GM18511 (cell line): Measurements from ENCODE around the gene BABAM2.

Experiments used
- ATAC-seq: cut with Tn5 transposase; IDR thresholded peaks from one replicate; pipeline ENCODE4 v1.9.1; 2021; ENCODE audit warnings: mild to moderate bottlenecking, moderate library complexity; ENCODE audit not compliant: unreplicated experiment

BABAM2 gene

DNA sequence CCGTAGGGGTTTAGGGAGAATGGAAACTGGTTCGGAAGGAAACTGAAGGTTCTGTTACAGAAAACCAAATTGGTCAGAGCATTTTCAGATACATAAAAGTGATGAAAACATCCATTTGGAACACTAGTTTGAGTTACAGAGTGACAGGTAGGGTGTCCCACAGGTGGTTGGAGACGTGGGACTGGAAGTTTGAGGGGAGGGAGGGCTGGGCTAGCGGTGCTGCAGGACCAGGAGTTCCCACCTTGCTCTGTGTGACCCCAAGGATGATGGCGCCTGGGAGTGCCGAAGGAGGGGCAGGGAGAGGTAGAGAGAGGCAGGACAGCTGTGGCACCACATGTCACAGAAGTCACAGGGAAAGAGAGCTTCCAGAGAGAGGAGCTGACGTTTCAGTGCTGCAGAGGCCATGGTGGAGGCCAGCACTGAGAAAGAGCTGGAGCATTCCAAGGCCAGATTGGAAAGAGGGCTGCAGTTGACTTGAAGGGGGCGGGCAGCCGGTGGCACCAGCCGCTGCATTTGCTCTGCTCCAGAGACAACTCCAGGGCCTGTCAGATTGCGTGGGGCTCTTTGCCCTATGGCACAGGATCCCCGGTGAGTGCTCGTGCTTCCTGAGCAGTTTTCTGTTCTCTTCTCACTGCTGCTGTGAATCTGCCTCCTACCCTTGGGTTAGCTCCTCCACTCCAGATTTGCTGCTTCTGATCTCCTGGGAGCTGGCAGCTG, 445.9 kb downstream of the BABAM2 start:
- no peak for ATAC-seq

DNA sequence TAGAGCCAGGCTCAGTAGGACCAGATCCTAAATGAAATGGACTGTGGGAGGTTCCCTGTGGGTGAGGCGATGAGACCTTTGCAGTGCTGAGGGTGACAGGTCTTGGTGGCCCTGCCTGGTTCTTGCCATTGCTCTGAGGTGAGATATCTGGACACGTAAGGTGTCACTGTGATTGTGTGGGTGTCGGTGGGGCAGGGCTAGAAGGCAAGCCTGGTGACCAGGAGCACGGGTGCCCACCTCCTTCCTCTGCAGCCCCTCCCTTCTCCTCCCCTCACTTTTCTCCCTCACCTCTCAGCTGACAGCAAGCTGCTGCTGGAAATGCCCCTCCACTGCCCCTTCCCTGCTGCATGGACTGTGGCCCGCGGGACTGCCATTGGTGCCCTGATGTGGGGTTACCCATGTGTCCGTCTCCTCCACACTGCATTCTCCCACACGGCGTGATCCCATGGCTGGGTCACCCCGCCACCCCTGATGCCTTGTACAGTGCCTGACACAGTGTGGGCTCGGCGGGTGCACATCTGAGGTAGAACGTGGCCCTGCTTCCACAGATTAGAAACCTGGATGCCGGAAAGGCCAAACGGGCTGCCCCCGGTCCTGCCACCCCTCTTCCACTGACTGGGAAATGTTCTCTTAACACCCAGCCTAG, 446.6 kb downstream of the BABAM2 start:
- ATAC-seq = no peak

DNA sequence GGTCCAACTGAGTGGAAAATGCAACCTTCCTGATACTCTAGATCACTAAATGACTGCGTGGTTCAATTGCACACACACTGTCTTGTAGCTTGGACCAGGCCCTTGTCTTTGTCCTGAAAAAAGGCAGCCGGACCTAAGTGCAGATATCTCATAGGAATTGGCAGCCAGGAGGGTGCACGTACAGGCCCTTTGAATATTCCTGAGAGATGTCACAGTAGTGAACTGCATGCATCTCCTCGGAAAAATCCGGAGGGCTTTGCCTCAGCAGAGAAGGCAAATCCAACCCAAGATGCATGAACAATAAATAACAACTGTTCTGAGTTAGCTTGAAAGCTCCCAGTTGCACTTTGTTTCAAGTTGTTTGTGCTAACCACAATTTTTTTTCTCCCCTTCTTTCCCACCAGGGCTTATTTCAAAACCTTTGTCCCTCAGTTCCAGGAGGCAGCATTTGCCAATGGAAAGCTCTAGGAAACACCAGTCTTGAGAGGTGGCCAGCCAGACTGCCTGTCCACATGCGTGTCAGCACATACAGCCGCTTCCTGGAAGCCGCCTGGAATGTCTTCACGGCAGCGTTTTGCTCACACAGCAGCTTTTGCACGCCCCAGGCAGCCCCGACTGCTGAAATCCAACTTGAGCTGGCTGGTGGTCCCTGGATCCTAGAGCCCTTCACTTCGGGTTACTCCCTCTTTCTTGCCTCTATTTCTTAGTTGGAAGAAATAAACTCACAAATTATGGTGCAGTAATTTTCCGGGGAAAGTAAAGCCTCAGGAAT, 447.7 kb downstream of the BABAM2 start:
- ATAC-seq = no peak

DNA sequence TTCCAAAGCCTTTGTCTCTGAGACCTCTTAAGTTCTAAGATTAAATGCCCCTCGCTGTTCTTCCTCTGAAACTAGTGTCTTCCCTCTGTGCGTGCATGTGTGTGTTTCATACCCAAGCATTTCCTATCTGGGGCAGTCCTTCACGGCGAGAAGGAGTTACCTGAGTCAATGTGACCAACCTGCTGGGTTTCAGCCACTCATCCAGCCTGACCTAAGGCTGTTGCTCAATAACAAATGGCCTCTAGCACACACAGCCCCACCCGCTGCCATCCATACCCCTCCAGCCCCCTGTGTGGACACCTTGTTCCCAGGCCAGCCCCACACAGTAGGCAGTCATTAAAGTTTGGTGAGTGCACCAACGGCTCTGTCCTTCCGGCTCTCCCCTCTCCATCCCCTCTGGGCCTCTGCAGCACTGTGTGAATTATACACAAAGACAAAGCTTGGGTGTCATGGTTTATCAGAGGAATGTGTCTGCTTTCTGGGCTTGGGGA, 448.3 kb downstream of the BABAM2 start:
- no peak for ATAC-seq

DNA sequence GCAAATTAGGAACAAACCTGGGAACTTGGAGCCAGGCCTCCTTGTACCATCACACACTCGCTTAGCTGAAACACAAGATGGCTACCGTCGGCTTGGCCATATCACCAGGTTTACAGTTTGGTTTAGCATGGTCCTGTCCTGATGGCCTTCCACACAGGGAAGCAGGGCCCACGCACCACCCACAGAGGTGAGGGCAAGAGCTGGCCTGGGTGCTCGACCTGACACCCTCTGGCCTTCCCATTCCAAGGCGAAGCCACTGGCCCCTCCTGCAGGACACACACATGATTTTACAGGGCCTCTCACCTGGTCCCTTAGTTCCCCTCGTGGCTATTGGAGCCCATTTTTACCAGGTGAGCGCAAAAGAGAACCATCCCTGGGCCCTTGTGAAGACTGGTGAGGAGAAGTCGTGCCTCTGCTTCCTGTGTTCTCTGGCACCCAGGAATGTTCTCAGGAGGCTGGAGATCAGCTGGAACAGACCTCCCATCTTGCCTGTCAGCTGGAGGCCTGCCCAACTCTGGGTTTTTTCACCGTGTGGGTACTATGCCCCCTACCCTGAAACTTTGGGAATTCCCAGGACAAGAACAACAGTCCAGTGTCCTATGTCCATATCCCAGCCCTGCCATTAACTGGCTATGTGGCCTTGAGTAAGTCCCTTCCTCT, 449.1 kb downstream of the BABAM2 start:
- ATAC-seq = no peak

DNA sequence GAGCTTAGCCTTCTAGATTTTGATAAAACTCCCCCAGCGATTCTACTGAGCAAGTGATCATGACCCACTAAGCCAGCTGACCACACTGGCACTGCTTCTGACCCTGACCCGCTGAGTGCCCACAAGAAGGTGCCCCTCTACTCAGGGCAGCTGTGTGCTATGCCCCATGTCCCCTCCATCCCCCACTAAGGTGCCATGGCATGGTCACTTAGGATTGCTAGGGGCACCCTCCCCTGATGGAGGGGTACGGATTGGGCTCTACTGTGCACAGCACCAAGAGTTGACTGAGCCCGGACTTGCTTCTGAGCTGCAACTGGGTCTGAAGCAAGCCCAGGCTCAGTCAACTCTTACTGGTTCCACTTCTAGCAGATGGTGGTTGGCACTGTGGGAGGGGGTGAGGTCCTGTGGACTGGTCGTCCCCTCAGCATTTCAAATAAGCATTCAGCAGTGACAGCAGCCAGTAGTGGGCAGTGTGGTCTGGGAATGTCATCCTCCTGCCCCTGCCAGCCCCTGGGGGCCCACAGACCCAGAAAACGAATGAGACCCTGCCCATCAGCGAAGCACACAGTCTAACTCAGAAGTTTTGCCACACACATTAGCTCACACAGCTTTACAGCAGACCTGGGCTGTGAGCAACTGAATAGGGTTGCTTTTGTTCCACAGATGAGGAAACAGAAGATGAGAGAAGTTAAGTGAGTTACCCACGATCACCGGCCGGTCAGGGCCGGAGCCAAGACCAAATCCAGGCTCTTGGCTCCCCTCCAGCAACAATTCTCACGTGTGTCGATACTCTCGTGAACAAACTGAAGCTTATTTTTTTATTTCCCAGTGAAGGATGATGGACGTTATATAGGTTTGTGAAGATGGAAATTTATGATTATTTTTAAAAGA, 450.0 kb downstream of the BABAM2 start:
- ATAC-seq = no peak

DNA sequence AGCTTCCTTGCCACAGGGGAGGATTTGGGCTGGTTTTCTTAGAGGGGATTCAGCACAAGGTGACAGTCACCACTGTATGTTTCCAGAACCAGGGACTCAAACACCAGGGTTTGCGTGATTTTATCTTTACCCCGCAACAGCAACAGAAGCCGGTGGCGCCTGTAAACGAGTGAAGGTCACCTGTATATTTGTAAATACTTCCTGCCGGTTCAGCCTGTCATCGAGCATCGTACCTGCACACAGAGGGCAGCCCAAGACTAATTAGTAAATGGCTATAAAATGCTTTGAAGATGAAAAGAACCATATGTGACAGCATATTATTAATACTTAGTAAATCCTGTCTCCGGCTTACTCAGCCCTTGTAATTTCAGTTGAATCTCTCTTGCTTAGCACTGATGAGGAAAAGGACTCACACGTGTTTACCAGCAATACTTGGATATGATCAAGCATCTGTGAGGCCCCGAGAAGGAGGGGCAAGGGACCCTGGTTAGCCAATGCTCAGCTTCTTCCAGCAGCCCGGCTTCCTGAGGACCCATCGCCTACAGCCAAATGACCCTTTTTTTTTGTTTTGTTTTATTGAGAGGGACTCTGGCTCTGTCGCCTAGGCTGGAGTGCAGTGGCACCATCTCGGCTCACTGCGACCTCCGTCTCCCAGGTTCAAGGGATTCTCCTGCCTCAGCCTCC, 450.8 kb downstream of the BABAM2 start:
- ATAC-seq = no peak

DNA sequence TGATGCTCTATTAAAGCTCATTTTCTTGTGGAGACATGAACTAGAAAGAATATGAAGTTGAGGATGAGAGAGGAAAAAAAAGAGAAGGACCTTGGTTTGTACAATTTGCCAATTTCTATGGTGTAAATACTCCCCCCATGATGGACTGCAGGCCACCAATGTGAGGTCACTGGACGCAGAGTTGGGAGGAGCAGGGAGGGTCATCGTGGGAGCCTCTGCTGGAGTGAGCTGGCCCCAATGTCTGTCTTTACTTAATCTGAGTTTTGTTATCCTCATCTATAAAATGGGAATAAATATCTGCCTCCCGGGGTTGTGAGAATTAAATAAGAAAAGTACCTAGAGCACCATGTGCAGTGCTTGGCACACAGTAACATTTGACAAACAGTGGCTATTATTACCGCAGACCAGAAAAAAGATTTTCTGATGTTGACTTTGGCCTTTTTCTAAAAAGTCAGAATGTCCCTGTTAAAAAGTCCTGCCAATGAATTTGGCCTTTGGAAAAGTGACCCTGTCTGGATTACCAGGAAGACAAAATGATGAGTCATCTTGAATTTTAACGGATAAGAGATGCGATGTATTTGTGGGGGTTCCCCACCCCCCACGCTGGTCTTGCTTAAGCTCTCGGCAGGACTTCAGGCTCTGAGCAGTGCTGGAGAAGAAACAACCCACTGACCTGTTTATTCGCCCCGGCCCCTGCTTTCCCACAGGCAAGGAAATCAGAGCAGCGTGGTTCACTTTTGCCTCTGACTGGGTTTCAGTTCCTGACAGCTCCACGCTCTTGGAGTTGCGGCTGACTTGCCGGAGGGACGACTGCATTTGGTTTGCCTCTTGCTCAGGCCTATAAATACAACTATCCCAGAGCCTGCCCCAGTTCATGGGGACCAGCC, 451.8 kb downstream of the BABAM2 start:
- ATAC-seq = no peak

DNA sequence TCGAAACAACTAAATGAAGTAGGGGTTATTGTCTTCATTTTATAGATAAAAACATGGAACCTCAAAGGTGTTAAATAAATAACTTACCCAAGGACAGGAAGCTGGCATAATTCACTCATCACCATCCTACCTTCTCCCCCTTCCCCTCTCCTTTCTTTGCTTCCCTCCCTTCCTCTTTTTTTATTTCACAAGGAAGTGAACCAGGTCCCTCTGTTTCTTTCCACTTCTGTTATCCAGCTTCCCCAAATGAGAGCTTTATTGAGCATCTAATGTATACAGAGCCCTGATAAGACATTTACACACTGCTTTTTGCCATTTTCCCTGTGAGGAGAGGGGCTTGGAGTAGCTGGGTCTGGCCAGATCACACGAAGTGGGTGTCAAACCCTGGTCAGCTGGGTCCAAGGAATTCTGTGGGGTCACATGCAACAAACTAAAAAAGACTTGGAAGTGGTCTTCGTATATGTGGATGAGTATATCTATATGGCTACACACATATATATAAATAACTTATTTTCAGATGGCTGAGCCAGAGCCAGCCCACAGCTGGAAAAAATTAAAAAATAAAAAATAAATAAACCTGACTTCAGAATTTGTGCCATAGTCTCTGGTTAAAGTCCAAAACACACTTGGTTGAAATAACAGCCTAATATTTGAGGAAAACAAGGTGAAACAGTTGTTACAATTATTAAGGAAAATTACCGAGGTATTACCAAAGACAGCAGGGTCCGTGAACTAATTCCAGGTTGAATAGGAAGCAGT, 452.8 kb downstream of the BABAM2 start:
- no peak for ATAC-seq

DNA sequence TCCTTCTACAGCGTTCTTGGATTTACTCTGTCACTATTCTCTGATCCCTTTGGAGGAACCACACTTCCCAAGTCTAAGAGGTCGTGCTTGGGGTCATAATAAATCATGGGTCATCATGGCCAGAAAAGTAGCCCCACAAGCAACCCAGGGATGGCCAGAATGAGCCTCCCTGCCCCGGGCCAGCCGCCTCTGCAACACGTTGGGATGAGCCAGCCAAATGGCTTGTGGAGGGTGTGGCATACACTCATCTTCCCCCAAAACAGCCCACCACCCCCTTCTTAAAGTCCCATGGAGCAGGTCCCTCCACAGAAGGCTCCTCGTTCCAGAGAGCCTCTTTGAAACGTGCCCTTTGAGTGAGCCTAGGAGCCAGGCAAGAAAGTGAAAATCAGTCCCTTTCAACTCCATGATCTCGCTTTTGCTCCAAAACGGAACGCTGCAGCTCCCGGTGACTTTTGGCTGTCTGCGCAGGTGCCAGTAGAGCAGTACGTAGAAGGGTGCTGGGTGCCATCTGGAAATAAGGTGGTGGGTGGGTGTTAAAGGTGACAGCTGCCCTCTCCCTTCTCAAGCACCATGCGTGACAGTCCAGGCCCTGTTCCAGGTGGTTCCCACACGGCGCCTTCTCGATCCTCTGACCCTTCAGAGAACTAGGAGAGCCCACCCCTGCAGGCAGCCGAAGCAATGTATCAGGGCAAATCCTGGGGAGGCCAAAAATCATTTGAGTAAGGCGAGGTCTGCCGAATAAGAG, 453.6 kb downstream of the BABAM2 start:
- ATAC-seq = no peak

DNA sequence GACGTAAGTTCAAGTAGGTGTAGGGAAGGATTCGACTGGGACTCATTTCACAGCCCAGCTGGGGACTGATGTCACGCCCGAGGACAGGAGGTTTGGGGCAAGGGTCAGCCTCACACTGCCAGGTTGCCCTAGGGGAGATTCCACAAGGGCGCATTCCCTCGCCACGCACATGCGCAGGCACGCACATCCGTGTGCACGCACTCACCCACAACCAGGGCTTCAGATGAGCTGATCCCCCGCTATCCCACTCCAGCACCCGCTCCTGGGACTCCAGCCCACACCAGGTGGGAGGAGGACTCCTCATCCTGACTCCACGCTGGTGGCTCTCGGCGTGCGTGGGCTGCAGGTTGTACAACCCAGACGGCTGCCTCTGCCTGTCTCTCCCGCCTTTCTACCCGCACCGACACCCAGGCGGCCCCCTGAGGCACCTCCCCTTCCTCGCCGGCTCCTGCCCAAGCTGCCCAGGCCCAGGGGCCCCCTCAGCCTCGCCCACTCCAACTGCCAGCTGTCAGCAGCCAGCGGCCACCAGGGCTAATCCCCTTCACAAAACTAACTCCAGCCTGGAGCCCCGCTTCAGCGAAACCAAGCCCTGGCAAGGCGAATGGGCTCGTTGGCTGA, 454.3 kb downstream of the BABAM2 start:
- no peak for ATAC-seq

DNA sequence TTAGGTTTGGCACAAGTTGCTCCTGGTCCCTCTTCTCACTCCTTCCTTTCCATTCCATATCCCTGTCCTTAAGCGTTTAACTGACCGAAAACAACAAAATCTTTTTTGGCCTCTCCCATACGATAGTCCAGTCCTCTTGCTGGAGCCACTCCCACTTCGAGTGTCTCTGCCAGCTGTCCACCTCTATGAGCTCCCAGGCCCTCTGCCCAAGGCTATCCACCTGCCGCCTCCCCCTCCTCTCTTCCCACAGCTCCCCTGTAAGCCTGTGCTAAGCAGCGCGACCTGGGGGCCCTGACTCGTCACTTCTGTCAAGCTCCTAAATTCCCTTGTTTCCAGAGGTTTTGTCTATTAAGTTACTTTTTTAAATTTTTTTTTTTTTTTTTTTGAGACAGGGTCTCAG, 455.1 kb downstream of the BABAM2 start:
- no peak for ATAC-seq

DNA sequence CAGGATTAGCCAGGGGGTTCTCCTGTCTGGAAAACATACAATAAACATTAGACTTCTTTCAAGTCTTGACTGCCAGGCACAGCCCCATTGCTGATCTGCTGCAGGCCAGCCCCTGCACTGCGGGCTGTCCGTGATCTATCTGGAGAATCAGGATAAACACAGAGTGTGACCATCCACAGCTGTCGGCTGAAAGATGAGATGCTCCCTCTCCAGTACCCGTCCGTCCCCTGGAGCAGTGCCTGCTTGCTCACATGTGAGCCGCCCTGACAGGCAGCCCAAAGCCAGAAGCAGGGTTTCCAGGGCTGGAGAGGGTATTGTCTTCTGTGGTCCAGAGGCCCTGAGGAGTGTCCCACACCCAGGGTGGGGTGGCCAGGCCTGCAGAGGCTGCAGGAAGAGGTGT, 456.1 kb downstream of the BABAM2 start:
- no peak for ATAC-seq

DNA sequence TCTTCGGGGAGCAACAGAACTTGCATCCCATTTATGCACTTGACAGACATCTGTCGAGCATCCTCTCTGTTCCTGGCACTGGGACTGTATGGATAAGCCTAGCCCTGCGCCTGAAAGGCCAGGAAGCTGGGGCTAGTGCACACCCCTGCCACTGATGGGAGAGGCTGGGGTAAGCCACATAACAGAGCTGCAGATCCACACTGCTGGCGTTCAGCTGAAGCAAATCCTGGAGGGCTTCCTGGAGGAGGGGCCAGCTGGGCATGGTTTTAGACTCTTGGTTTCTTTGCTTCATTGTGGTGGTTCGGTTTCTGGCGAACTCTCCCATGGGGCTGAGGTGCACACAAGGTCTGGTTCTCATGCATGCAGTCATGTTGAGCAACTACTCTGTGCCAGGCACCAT, 456.7 kb downstream of the BABAM2 start:
- ATAC-seq = no peak

DNA sequence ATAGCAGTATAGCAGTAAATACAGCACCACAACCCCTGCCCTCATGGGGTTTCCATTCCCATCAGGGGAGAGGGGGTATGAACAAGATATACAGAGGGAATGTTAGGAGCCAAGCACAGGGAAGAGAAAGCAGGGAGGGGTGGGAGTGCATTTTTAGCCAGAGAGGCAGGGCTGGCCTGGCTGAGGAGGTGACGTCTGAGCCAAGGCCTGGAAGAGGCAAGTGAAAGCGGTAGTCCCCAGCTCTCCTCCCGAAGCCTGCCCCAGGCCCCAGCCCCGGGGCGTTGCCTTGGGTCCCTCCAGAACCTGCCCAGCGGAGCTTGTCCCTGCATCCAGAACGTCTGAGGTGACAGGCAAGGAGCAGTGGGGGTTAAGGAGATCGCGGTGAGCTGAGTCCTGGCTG, 457.1 kb downstream of the BABAM2 start:
- no peak for ATAC-seq

DNA sequence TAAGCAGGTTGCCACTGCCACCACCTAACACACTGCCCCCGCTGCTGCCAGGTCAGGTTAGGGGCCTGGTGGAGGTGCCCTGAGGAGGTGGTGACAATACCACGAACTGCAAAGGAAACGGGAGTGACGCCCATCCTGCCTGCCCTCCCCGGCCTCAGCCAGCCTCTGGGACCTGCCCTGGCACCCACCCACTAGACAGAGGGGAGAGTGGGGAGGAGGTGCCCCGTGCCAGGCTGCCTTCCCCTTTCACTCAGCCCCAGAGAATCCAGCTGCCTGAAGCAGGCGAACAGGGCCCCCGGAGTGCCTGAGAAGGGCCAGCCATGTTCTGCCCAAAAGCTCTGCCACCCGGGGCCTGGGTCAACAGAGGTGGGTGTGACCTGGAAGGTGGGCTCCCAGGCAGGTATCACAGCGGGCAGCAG, 457.6 kb downstream of the BABAM2 start:
- ATAC-seq = no peak

DNA sequence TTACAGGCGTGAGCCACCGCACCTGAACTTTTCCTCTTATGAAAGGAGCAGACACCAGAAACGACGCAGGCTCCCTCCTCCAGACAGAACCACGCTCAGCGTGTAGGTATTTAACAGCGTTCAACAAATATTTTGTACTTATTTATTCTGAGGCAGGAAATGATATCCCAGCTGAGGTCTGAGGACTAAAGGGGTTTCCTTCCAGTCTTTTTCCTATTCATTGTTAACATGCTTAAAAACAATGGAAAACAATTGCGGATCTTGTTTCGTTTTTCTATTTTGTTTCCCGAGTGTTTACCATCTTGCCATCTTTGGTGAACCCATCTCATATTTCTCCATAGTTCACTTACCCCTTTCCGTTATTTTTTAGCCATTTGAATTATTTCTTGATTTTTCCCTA, 458.4 kb downstream of the BABAM2 start:
- ATAC-seq = no peak
